DND-41 (cell line): ENCODE results near the gene CREG1.
A peak's percentile ranks its signal among the peaks of the same experiment; 100 is the strongest.

Source experiments
- ATAC-seq: fragments of 200-7000 bp; cut with Tn5 transposase; 3 replicates; pipeline ENCODE4 v1.9.1; 2021; ENCODE audit warnings: low read depth; ENCODE audit not compliant: insufficient read depth
- DNase-seq: peaks from one replicate; pipeline ENCODE4 v3.0.0-alpha.2; 2020
- H2AFZ ChIP-seq: 2 replicates; pipeline ENCODE4 v1.6.0; 2012; ENCODE audit warnings: low read depth, low read length
- H3K27ac ChIP-seq: 2 replicates; pipeline ENCODE4 v1.5.1; 2012; ENCODE audit warnings: low read length, inconsistent platforms
- H3K27me3 ChIP-seq: fragments of 200-600 bp; sonication (generic); 2 replicates; pipeline ENCODE4 v1.6.0; 2012; ENCODE audit warnings: low read length, mild to moderate bottlenecking, inconsistent platforms; ENCODE audit not compliant: insufficient read depth, poor library complexity
- H3K36me3 ChIP-seq: 2 replicates; pipeline ENCODE4 v1.5.1; 2012; ENCODE audit warnings: low read length, inconsistent platforms; ENCODE audit not compliant: insufficient read depth
- H3K4me1 ChIP-seq: 2 replicates; pipeline ENCODE4 v1.5.1; 2012; ENCODE audit warnings: mild to moderate bottlenecking, low read length; ENCODE audit not compliant: insufficient read depth
- H3K4me2 ChIP-seq: 2 replicates; pipeline ENCODE4 v1.6.0; 2012; ENCODE audit warnings: mild to moderate bottlenecking, moderate library complexity, low read length, inconsistent platforms; ENCODE audit not compliant: insufficient read depth
- H3K4me3 ChIP-seq, 2 experiments: fragments of 200-600 bp in 1 of 2; shearing (Covaris generic) in 1 of 2; 2 replicates each; pipeline ENCODE4 v1.5.1; 2012 to 2016; ENCODE audit warnings: inconsistent platforms in 2 of 2, low read length in 2 of 2, mild to moderate bottlenecking in 2 of 2, low read depth in 1 of 2, moderate library complexity in 1 of 2
- H3K79me2 ChIP-seq: 2 replicates; pipeline ENCODE4 v1.6.0; 2012; ENCODE audit warnings: low read length, inconsistent platforms; ENCODE audit not compliant: insufficient read depth
- H3K9ac ChIP-seq: 2 replicates; pipeline ENCODE4 v1.6.0; 2012; ENCODE audit warnings: low read depth, mild to moderate bottlenecking, inconsistent platforms, low read length, moderate library complexity
- H3K9me3 ChIP-seq: 2 replicates; pipeline ENCODE4 v1.5.1; 2012; ENCODE audit warnings: low read length, moderate library complexity, mild to moderate bottlenecking, inconsistent platforms; ENCODE audit not compliant: insufficient read depth, severe bottlenecking
- H4K20me1 ChIP-seq: 2 replicates; pipeline ENCODE4 v1.6.0; 2012; ENCODE audit warnings: low read length; ENCODE audit not compliant: insufficient read depth
- CTCF ChIP-seq: IDR thresholded peaks from 2 replicates; pipeline ENCODE4 v1.5.1; 2012; ENCODE audit warnings: borderline replicate concordance, low read length, moderate library complexity, mild to moderate bottlenecking; ENCODE audit not compliant: poor library complexity, severe bottlenecking; ENCODE audit errors: extremely low read depth
- EZH2 ChIP-seq: IDR thresholded peaks from 3 replicates; pipeline ENCODE4 v1.6.1; 2012; ENCODE audit warnings: borderline replicate concordance, low read depth, mild to moderate bottlenecking, moderate library complexity, low read length, inconsistent platforms; ENCODE audit not compliant: severe bottlenecking

CREG1 gene

GRCh38 chr1:167511374-167511986, 42.1 kb downstream of the CREG1 start:
- no peak for TF ChIP-seq EZH2
- TF ChIP-seq CTCF, result no peak
- no peak for ATAC-seq
- peak overlapping the region; percentile 35 for H3K4me2 ChIP-seq
- H4K20me1 ChIP-seq, result peaks cover 37% of the 10 kb centered on the region
- H3K36me3 ChIP-seq, result peaks cover 80% of the 10 kb centered on the region
- H3K9me3 ChIP-seq, result no peaks in the 10 kb centered on the region
- peaks cover 100% of the 10 kb centered on the region for H3K79me2 ChIP-seq
- no peak overlapping the region for H3K9ac ChIP-seq
- DNase-seq, result no peak
- H3K27me3 ChIP-seq, result no peaks in the 10 kb centered on the region
- H3K27ac ChIP-seq, result 0 out of 2 replicates have a peak overlapping the region, but pooled peaks have one; percentile 37
- no peak overlapping the region for H3K4me3 ChIP-seq
- H2AFZ ChIP-seq, result no peak overlapping the region
- H3K4me1 ChIP-seq, result peaks cover 63% of the 10 kb centered on the region

- no peak for TF ChIP-seq CTCF
- TF ChIP-seq EZH2, result no peak
- ATAC-seq (no peak), DNase-seq (no peak)
- no peaks in the 10 kb centered on the region for H3K27me3 ChIP-seq
- H3K4me2 ChIP-seq, result peak overlapping the region; percentile 35; the same call in 1 of the 2 replicates
- peaks cover 57% of the 10 kb centered on the region for H3K4me1 ChIP-seq
- H3K9me3 ChIP-seq, result no peaks in the 10 kb centered on the region
- H4K20me1 ChIP-seq, result peaks cover 31% of the 10 kb centered on the region
- peaks cover 100% of the 10 kb centered on the region for H3K79me2 ChIP-seq
- H3K4me3 ChIP-seq, result no peak overlapping the region
- peaks cover 74% of the 10 kb centered on the region for H3K36me3 ChIP-seq
- H3K9ac ChIP-seq, result no peak overlapping the region
- H2AFZ ChIP-seq, result no peak overlapping the region
- 0 out of 2 replicates have a peak overlapping the region, but pooled peaks have one; percentile 37 for H3K27ac ChIP-seq
Measured at GRCh38 chr1:167510881-167511280, 42.7 kb downstream of the CREG1 start.

- Histone ChIP-seq H3K9ac (no peak overlapping the region), H3K4me2 (peak overlapping the region; percentile 35; the same call in 1 of the 2 replicates), H3K4me3 (no peak overlapping the region), H3K9me3 (no peaks in the 10 kb centered on the region), H3K36me3 (peaks cover 74% of the 10 kb centered on the region), H2AFZ (no peak overlapping the region), H3K27ac (peak overlapping the region; percentile 0; the same call in 1 of the 2 replicates), H4K20me1 (peaks cover 33% of the 10 kb centered on the region), H3K79me2 (peaks cover 100% of the 10 kb centered on the region), H3K4me1 (peaks cover 57% of the 10 kb centered on the region), H3K27me3 (no peaks in the 10 kb centered on the region)
- no peak for DNase-seq
- TF ChIP-seq EZH2 (no peak), CTCF (no peak)
- ATAC-seq, result peak; percentile 34; the same call in 2 of the 3 replicates
Measured at GRCh38 chr1:167510244-167510643, 43.3 kb downstream of the CREG1 start.

GRCh38 chr1:167509587-167509986, 44.0 kb downstream of the CREG1 start:
- Histone ChIP-seq H3K4me2 (no peak overlapping the region), H4K20me1 (peaks cover 36% of the 10 kb centered on the region), H3K27ac (0 out of 2 replicates have a peak overlapping the region, but pooled peaks have one; percentile 4), H3K4me3 (no peak overlapping the region), H3K4me1 (peaks cover 55% of the 10 kb centered on the region), H3K79me2 (peaks cover 100% of the 10 kb centered on the region), H3K9me3 (no peaks in the 10 kb centered on the region), H3K36me3 (peaks cover 71% of the 10 kb centered on the region), H3K9ac (no peak overlapping the region), H2AFZ (no peak overlapping the region), H3K27me3 (no peaks in the 10 kb centered on the region)
- ATAC-seq (no peak), DNase-seq (no peak)
- TF ChIP-seq CTCF (no peak), EZH2 (no peak)
